Stimulated activated CD8-positive, alpha-beta memory T cell treated with anti-CD3 and anti-CD28 coated beads, Interleukin-2, amount 100 ng/mL, for 1 hour (primary cell): ENCODE results near the gene COL16A1.

Source experiments
- DNase-seq, 2 donors: peaks; one replicate each; pipeline ENCODE4 v3.0.0-alpha.2; 2020; ENCODE audit warnings: low read depth in 2 of 2

Gene COL16A1

DNA sequence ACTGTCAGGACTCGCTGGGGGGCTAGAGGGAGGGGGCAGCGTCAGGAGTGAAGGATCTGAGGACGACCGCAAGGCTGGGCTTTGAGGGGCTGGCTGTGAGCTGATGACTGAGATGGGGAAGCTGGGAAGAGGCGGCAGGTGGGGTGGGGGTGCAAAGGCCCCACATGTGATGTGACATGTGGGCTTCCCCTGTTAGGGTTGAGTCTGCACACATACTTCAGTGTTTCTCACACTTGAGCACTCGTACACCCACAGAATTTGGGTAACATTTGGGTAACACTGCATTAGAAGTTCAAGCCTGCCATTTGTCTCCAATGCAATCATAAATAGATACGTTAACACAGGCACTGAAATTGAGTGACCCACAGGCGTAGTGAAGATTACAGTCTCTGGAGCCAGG lies 16.2 kb downstream of the COL16A1 start:
- no peak for DNase-seq

DNA sequence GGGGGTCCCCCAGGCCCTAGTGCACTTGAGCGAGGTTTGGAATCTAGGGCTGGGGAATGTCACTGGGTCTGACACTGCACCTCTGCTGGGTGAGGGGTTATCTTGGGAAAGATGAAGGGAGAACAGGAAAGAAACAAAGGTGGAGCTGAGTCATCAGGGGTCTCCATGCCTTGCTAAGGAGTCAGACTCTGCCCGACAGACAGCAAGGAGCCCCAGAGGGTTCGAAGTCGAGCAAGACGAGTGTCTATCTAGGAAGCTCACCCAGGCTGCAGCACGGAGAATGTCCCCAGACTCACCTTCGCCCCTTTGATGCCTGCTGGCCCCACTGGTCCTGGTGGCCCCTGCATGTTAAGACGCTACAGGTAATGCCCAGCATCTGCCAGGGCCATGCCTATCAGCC lies 18.0 kb downstream of the COL16A1 start:
- DNase-seq, result no peak

- DNase-seq, result no peak
Observed at GRCh38 chr1:31683997-31684396, 19.8 kb downstream of the COL16A1 start.

GRCh38 chr1:31681415-31681814 lies 22.4 kb downstream of the COL16A1 start:
- DNase-seq, result no peak

DNA sequence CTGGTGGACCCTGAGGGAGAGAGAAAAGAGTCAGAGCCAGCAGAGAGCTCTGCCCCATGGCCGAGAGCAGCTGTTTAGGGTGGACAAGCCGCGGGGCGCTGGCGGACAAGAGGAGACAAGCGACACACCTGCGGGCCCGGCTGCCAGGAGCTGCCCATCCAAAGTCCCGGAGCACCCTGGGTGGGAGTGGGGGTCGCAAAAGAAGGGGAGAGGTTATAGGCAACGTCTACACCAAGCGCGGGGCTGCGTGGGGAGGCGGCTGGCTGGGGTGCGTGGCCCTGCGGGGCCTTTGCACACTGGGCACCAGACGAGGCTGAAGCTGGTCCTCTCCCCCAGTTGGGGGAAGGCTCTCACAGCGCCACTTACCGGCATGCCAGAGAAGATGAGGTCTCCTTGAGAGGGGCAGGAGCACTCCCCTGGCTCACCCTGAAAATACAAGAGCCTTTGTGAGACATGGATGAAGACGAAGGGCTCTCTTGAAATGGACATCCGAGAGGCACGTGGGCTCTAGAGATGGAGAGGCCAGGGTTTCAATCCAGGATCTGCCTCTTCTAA lies 24.1 kb downstream of the COL16A1 start:
- DNase-seq, result no peak

- DNase-seq, result no peak
Observed at GRCh38 chr1:31679091-31679490, 24.7 kb downstream of the COL16A1 start.

GRCh38 chr1:31678681-31679080 lies 25.1 kb downstream of the COL16A1 start:
- no peak for DNase-seq

DNA sequence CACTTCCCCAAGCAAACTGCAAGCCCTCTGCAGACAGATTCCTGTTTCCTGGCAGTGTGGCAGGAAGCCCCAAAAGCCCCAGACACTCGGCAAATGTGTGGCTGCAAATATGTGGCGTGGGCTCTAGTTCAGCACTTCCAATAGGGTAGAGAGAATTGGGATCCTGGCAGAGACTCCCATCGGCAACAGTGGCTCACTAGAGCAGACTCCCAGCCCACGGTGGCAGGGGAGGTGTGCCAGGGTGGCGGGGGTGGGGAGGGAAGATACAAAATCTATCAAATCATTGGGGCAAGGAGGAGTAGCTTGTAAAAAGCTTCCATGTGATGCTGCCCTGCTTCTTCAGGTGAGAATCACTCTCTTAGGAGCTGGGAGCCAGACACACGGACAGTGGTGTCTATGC lies 25.9 kb downstream of the COL16A1 start:
- DNase-seq, result no peak

DNA sequence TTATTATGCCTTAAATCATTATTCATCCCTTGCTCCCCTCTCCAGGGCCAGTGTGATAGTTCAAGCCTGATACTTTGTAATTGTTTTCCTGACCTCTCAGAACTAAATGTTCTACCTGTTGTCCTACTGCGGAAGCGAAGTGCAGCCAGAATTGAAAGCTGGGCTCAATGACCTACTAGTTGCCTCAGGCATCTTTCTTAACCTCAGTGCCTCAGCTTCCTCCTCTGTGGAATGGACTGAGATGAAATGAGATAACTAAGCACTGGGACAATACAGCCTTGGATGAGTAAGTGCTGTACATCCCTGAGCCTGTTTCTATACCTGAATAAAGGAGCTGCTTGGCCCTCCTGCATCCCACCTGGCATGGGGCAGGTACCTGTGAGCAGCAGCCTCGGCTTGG lies 26.4 kb downstream of the COL16A1 start:
- DNase-seq, result no peak

DNA sequence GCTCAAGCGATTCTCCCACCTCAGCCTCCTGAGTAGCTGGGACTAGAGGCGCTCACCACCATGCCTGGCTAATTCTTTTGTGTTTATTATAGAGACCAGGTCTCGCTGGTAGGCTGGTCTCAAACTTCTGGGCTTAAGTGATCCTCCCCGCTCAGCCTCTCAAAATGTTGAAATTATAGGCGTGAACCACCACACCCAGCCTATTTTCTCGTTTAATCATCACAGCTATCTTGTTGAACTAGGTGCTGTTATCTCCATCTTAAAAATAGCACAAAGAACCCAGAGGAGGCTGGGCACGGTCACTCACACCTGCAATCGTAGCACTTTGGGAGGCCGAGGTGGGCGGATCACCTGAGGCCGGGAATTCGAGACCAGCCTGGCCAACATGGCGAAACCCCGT lies 28.1 kb downstream of the COL16A1 start:
- no peak for DNase-seq

DNA sequence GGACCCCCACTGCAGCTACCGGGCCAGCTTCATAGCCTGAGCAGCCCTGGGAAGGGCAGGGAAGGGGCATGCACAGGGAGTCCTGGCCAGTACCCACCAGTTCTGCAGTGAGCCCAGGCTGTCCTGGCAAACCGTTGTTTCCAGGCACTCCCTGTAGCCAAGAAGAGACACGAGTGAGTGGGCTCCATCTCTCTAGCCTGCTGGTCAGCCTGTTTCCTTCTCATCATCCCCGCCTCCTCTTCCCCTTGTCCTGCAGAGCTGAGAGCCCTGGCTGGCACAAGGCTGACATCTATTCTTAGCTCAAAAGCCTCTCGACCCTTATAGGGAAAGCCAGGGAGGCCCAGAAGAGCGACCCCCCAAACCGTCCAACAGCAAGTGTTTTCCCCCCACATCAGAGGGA lies 28.7 kb downstream of the COL16A1 start:
- no peak for DNase-seq

GRCh38 chr1:31674626-31675025 lies 29.2 kb downstream of the COL16A1 start:
- no peak for DNase-seq

- DNase-seq, result no peak
Observed at GRCh38 chr1:31673433-31673832, 30.4 kb downstream of the COL16A1 start.

DNA sequence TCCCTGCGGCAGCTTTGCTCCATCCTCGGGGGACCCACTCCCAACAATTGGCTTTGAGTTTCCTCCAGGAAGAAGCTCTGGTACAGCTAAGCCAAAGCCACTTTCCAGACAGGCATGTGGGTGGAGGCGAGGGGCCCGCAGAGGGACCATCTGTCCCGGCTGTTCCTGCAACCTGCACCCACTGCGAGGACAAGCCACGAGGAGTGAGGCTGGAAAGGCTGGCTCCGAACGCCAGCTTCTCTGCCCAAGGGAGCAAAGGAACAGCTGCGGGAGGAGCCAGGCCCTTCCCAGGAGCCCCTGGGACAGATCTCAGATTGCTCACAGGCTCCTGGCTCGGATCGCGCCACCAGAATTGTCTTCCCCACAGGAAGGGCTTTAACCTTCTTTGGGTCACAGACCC lies 30.8 kb downstream of the COL16A1 start:
- no peak for DNase-seq

DNA sequence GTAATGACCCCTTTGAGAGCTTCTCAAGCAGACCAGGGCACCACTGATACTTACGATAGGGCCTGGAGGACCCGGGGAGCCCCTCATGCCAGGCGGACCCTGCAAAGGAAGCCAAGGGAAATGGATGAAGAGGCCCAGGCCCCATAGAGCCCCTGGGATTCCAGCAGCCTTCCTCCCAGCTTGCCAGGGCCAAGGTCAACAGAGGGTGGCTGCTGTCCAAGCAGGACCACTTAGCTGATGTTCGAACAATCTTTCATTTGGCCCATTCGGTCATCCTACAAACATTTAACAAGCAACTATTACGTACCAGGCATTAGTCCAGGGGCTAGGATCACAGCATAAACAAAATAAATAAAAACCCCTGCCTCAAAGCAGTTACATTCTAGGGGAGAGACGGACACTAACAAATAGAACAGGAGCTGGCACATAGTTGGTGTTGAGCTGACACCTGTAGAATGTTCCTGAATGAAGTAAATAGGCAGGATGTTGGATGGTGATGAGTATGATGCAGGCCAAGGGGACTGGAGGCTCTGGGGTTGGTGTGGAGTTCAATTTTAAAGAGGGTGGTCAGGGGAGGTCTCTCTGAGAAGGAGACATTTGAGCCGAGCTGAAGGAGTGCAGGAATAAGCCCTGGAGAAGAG lies 32.1 kb downstream of the COL16A1 start:
- no peak for DNase-seq

- no peak for DNase-seq
Observed at GRCh38 chr1:31671147-31671546, 32.7 kb downstream of the COL16A1 start.

DNA sequence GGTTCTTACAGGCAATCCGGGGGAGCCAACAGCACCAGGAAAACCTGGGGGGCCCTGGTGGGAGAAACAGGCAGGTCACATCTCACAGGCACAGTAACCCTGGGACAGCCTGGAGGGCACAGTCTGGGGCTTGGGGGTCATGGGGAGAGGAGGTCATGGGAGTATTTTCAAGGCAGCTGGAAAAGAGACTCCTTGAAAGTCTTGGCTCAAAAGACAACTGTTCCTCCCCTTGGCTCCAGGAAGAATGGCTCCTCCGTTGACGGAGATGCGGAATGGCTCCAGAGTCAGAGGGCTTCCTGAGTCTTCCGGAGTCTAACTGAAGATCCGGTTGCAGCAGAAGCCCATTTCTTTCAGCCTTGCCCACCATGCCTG lies 33.2 kb downstream of the COL16A1 start:
- DNase-seq, result no peak

DNA sequence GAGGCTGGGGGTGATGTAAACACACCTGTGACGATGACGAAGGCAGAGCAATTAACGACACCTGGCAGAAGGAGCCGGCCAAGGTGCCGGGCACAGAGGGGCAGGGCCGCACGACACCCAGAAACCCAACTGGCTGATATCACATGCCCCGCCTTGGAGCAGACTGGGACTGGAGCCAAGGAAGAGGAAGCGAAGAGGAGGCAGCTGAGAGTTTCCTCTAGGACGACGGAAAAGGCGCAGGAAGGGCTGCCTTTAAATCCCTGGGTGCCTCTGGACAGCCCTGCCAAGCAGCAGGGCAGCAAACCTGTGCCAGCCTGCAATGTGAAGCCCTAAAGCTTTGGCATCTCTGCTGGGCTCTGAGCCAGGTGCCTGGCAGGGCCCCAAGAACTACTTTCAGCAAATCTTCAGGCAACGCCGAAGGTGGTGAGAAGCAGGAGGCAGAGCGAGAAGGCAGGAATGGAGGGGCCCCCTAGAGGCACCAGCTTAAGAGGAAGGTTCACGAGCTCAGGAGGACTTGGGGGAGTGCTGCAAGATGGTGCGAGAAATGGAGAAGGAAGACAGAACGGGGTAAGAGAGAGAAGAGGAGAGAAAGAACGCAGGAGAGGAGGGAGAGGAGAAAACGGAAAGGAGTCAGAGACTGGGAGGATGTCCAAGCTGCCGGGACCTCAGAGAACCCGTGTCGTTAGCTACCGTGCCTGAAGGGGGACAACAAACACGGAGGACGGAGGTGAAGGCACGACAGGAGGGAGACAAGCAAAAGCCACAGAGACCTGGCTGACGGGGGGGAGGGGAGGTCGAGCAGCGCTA lies 33.8 kb downstream of the COL16A1 start:
- no peak for DNase-seq

DNA sequence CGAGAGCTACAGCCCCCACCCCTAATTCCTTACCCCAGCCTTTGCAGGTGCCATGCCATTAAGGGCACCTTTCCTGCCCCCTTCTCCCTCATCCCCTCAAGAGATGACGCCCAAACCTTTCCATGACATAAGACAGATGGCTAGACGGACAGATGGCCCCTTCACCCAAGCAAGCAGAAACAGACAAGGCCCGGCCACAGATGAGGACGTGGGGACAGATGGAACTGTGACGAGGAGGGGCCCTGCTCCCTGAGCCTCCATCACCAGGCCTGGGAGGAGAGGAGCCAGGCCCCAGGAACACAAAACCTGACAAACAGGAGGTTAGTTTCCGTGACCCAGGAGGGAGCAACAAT lies 34.4 kb downstream of the COL16A1 start:
- DNase-seq, result no peak

DNA sequence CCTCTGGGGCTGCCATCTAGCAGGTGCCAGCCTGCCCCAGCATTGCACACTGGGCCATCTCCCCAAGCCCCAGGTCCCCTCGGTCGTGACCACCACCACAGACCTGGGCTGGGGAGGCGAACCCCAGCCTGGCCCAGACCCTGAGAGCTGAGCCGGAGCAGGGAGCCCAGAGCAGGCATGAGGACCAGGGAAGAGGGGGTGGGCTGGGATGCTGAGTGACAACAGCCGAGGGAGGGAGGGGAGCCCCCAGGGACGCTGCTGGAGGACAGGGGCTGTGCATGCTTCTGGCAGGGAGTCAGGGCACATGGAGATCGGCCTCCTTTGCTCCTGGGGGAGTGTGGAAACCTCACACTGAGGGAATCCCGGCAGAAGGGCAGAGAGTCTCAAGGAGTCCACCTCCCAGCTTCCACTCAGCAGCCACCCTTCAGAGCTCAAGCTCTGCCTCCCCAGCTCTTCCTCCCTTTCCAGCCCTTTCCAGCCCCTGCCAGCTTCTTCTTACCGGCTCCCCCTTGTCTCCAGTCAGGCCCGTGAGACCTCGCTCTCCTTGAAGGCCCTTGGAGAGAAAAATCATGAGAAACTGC lies 35.4 kb downstream of the COL16A1 start:
- DNase-seq, result no peak

GRCh38 chr1:31667065-31667785 lies 36.6 kb downstream of the COL16A1 start:
- DNase-seq, result no peak

DNA sequence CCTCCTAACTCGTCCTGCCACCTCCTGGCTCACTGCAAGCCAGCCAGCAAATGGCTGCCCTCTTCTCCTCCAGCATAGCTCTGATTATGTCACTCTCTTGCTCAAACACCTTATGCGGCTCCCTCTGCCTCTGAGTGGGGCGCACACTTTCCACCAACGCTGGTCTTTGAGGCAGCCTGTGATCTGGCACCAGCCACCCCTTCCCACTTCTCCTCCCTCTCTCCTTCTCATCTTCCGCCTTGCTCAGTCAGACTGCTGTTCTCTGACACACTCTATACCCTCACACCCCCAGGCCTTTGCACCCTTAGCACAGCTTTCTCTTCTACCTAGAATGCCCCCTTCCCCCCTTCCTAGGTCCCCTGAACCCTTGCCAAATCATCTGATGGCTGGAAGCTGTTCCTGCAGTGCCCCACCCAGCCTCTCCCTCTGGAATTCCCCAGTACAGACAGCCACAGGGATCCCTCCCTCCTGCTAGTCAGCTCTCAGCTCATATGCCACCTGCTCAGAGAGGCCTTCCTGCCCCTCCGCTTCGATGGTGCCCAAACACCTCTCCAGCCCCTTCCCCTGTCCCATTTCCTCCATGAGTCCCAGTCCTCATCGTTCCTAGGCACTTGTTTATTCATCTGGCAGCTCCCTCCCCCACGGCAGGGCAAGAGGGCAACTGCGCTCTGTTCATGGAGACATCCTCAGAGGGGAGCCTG lies 37.4 kb downstream of the COL16A1 start:
- no peak for DNase-seq
